HFF-Myc (cell line): ENCODE data around the gene TSC22D3.
"Not testable (repeated sequence)": the region's sequence is repeated elsewhere in the genome, so short reads cannot be mapped to it uniquely, and the experiment has no call there.

ENCODE experiments used
- DNase-seq: peaks from one replicate; pipeline ENCODE4 v3.0.0-alpha.2; 2011; ENCODE audit warnings: low read depth; ENCODE audit errors: extremely low read depth
- H3K4me3 ChIP-seq: replicated peaks from 2 replicates; pipeline ENCODE4 v1.5.1; 2011; ENCODE audit warnings: low read depth, mild to moderate bottlenecking, control low read depth, low read length
- CTCF ChIP-seq: IDR thresholded peaks from 2 replicates; pipeline ENCODE4 v1.5.1; 2012; ENCODE audit warnings: mild to moderate bottlenecking, low read depth, low read length, control low read depth; ENCODE audit errors: missing control alignments

TSC22D3 gene

GRCh38 chrX:107700317-107700774 is 75.2 kb downstream of the TSC22D3 start:
- no peak for TF ChIP-seq CTCF
- no peak for DNase-seq
- no peak overlapping the region for H3K4me3 ChIP-seq

- no peak for DNase-seq
- no peak overlapping the region for H3K4me3 ChIP-seq
- TF ChIP-seq CTCF = no peak
Measured at GRCh38 chrX:107699616-107700015, 76.0 kb downstream of the TSC22D3 start.

GRCh38 chrX:107691024-107691448 is 84.6 kb downstream of the TSC22D3 start:
- H3K4me3 ChIP-seq = no peak overlapping the region
- TF ChIP-seq CTCF = no peak
- DNase-seq = no peak

- no peak overlapping the region for H3K4me3 ChIP-seq
- no peak for TF ChIP-seq CTCF
- DNase-seq = no peak
Measured at GRCh38 chrX:107687445-107687844, 88.1 kb downstream of the TSC22D3 start.

DNA sequence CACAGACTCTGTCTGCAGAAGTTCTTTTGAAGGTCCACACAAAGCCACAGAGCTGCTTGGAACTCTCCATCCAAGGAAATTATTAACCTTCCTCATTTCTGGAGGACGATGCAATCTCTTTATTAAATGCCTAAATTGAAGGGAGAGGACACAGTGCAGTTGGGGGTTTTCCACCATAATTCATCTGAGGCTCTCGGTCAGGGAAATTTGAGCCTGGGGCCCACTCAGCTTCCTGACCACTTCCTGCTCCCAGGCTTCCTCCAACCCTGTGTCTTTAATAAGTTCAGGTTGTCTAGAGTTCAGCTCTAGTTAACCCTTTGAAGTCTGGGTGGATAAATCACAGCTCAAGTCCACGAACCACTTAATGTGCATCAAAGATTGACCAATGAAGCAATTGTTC is 88.8 kb downstream of the TSC22D3 start:
- DNase-seq = no peak
- no peak overlapping the region for H3K4me3 ChIP-seq
- TF ChIP-seq CTCF = no peak

DNA sequence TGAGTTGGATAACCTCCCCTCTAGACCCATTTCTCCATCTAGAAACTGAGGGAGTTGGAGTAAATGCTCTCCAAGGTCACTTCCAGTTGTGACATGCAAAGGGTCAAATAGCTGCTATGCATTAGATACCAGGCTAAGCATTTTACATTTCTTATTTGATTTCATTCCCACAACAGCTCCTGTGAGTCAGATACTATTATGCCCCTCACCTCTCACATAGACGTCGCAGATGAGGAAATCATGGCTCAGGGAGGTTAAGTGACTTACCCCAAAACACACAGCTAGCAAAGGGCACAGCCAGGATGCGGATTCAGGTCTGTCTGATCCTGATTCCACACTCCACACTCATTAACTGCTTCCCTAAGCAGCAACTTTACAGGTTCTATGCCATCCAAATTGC is 89.6 kb downstream of the TSC22D3 start:
- no peak for TF ChIP-seq CTCF
- DNase-seq = no peak
- no peak overlapping the region for H3K4me3 ChIP-seq

DNA sequence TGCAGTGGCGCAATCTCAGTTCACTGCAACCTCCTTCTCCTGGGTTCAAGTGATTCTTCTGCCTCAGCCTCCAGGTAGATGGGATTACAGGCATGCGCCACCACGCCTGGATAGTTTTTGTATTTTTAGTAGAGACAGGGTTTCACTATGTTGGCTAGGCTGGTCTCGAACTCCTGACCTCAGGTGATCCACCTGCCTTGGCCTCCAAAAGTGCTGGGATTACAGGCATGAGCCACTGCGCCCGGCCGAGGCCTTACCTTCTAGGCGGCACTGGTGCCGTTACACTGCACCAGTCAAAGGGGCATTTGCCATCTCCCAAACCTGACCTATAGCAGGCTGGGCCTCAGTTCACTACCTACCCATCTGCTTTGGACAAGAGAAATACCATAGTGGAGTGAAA is 90.0 kb downstream of the TSC22D3 start:
- not testable (repeated sequence) for H3K4me3 ChIP-seq, DNase-seq
